ENCODE results near the gene LRRC52.

The LRRC52 gene

GRCh38 chr1:165544996-165545395 is 1.2 kb downstream of the LRRC52 start:
- no peak overlapping the region for H3K4me2 ChIP-seq (ENCODE audit: low read length)
- no peak for TF ChIP-seq CTCF (IDR thresholded peaks at IDR 0.05; ENCODE audit: low read length)
- TF ChIP-seq EZH2 (IDR thresholded peaks at IDR 0.05; ENCODE audit: borderline replicate concordance, low read length): no peak
- H3K9me2 ChIP-seq (ENCODE audit: low read depth, low read length): no peaks in the 10 kb centered on the region
- H3K9me3 ChIP-seq (ENCODE audit: low read length): no peaks in the 10 kb centered on the region
- H3K36me3 ChIP-seq (ENCODE audit: insufficient read depth, low read length): no peaks in the 10 kb centered on the region
- H2AFZ ChIP-seq (ENCODE audit: low read length): no peak overlapping the region
- no peak overlapping the region for H3K4me3 ChIP-seq (ENCODE audit: low read depth, low read length, poor library complexity, severe bottlenecking)
- H3K9ac ChIP-seq (ENCODE audit: low read length): no peak overlapping the region
- H4K20me1 ChIP-seq (ENCODE audit: insufficient read depth, low read length): no peaks in the 10 kb centered on the region
- H3K27me3 ChIP-seq (ENCODE audit: insufficient read depth, low read length): no peaks in the 10 kb centered on the region
- H3K27ac ChIP-seq (ENCODE audit: low read depth, low read length, poor library complexity, severe bottlenecking): no peak overlapping the region
- no peaks in the 10 kb centered on the region for H3K4me1 ChIP-seq (ENCODE audit: insufficient read depth, low read length, severe bottlenecking)
- H3F3A ChIP-seq (ENCODE audit: insufficient read depth, low read length): no peaks in the 10 kb centered on the region
- H3K79me2 ChIP-seq (ENCODE audit: insufficient read depth, low read length): no peaks in the 10 kb centered on the region

- no peaks in the 10 kb centered on the region for H3K9me3 ChIP-seq (ENCODE audit: low read length)
- H3K79me2 ChIP-seq (ENCODE audit: insufficient read depth, low read length): no peaks in the 10 kb centered on the region
- H3K27me3 ChIP-seq (ENCODE audit: insufficient read depth, low read length): no peaks in the 10 kb centered on the region
- H3K27ac ChIP-seq (ENCODE audit: low read depth, low read length, poor library complexity, severe bottlenecking): no peak overlapping the region
- no peak overlapping the region for H2AFZ ChIP-seq (ENCODE audit: low read length)
- H4K20me1 ChIP-seq (ENCODE audit: insufficient read depth, low read length): no peaks in the 10 kb centered on the region
- H3K9ac ChIP-seq (ENCODE audit: low read length): no peak overlapping the region
- TF ChIP-seq EZH2 (IDR thresholded peaks at IDR 0.05; ENCODE audit: borderline replicate concordance, low read length) (no peak), CTCF (IDR thresholded peaks at IDR 0.05; ENCODE audit: low read length) (no peak)
- no peak overlapping the region for H3K4me2 ChIP-seq (ENCODE audit: low read length)
- H3K4me3 ChIP-seq (ENCODE audit: low read depth, low read length, poor library complexity, severe bottlenecking): no peak overlapping the region
- no peaks in the 10 kb centered on the region for H3K36me3 ChIP-seq (ENCODE audit: insufficient read depth, low read length)
- H3K4me1 ChIP-seq (ENCODE audit: insufficient read depth, low read length, severe bottlenecking): no peaks in the 10 kb centered on the region
- H3K9me2 ChIP-seq (ENCODE audit: low read depth, low read length): no peaks in the 10 kb centered on the region
- no peaks in the 10 kb centered on the region for H3F3A ChIP-seq (ENCODE audit: insufficient read depth, low read length)
Measured at GRCh38 chr1:165545974-165546373, 2.2 kb downstream of the LRRC52 start.

GRCh38 chr1:165549973-165550372 is 6.2 kb downstream of the LRRC52 start:
- no peaks in the 10 kb centered on the region for H3K9me3 ChIP-seq (ENCODE audit: low read length)
- no peak overlapping the region for H3K4me3 ChIP-seq (ENCODE audit: low read depth, low read length, poor library complexity, severe bottlenecking)
- no peak overlapping the region for H2AFZ ChIP-seq (ENCODE audit: low read length)
- H3K27ac ChIP-seq (ENCODE audit: low read depth, low read length, poor library complexity, severe bottlenecking): no peak overlapping the region
- H3K79me2 ChIP-seq (ENCODE audit: insufficient read depth, low read length): no peaks in the 10 kb centered on the region
- no peaks in the 10 kb centered on the region for H3F3A ChIP-seq (ENCODE audit: insufficient read depth, low read length)
- no peaks in the 10 kb centered on the region for H3K36me3 ChIP-seq (ENCODE audit: insufficient read depth, low read length)
- H3K4me2 ChIP-seq (ENCODE audit: low read length): no peak overlapping the region
- 0 out of 2 replicates have a peak, but pooled peaks cover 5% of the 10 kb centered on the region for H3K27me3 ChIP-seq (ENCODE audit: insufficient read depth, low read length)
- no peak for TF ChIP-seq EZH2 (IDR thresholded peaks at IDR 0.05; ENCODE audit: borderline replicate concordance, low read length)
- no peak for TF ChIP-seq CTCF (IDR thresholded peaks at IDR 0.05; ENCODE audit: low read length)
- no peaks in the 10 kb centered on the region for H3K4me1 ChIP-seq (ENCODE audit: insufficient read depth, low read length, severe bottlenecking)
- no peaks in the 10 kb centered on the region for H4K20me1 ChIP-seq (ENCODE audit: insufficient read depth, low read length)
- H3K9ac ChIP-seq (ENCODE audit: low read length): no peak overlapping the region
- no peaks in the 10 kb centered on the region for H3K9me2 ChIP-seq (ENCODE audit: low read depth, low read length)

Measured in OCI-LY1 (cell line).